Duodenal mucosa (tissue), 2 donors: ENCODE measurements around the gene PLEKHM3.

Experiments
- H3K27ac ChIP-seq: one replicate; pipeline ENCODE4 v1.7.0; 2013; ENCODE audit warnings: low read depth, low read length
- H3K27me3 ChIP-seq, 2 donors: one replicate each; pipeline ENCODE4 v1.7.0; 2013; ENCODE audit warnings: low read length in 2 of 2, control low read depth in 1 of 2; ENCODE audit not compliant: insufficient read depth in 2 of 2, control insufficient read depth in 1 of 2
- H3K36me3 ChIP-seq, 2 donors: one replicate each; pipeline ENCODE4 v1.7.0; 2013; ENCODE audit warnings: low read length in 2 of 2, control low read depth in 1 of 2; ENCODE audit not compliant: insufficient read depth in 2 of 2, control insufficient read depth in 1 of 2
- H3K4me1 ChIP-seq, 2 donors: one replicate each; pipeline ENCODE4 v1.7.0; 2013; ENCODE audit warnings: low read length in 2 of 2, control low read depth in 1 of 2; ENCODE audit not compliant: insufficient read depth in 2 of 2, control insufficient read depth in 1 of 2
- H3K4me3 ChIP-seq, 2 donors: one replicate each; pipeline ENCODE4 v1.7.0; 2013; ENCODE audit warnings: low read length in 2 of 2, low read depth in 1 of 2
- H3K9ac ChIP-seq, 2 donors: one replicate each; pipeline ENCODE4 v1.7.0; 2013; ENCODE audit warnings: low read length in 2 of 2, low read depth in 1 of 2
- H3K9me3 ChIP-seq, 2 donors: one replicate each; pipeline ENCODE4 v1.7.0; 2013; ENCODE audit warnings: low read length in 2 of 2, control low read depth in 1 of 2; ENCODE audit not compliant: control insufficient read depth in 1 of 2

Gene PLEKHM3

GRCh38 chr2:208017721-208018120 lies 7.6 kb downstream of the PLEKHM3 start:
- no peaks in the 10 kb centered on the region for H3K9me3 ChIP-seq
- no peaks in the 10 kb centered on the region for H3K36me3 ChIP-seq
- no peak overlapping the region for H3K27ac ChIP-seq
- no peak overlapping the region for H3K4me3 ChIP-seq
- H3K9ac ChIP-seq: no peak overlapping the region
- peaks cover 7 to 15% of the 10 kb centered on the region in 2 donors for H3K4me1 ChIP-seq
- H3K27me3 ChIP-seq: no peaks in the 10 kb centered on the region

GRCh38 chr2:208015475-208015874 lies 9.9 kb downstream of the PLEKHM3 start:
- H3K9me3 ChIP-seq: no peaks in the 10 kb centered on the region
- no peaks in the 10 kb centered on the region for H3K27me3 ChIP-seq
- H3K4me3 ChIP-seq: no peak overlapping the region
- H3K27ac ChIP-seq: no peak overlapping the region
- H3K9ac ChIP-seq: no peak overlapping the region
- H3K36me3 ChIP-seq: no peaks in the 10 kb centered on the region
- peaks cover 11 to 21% of the 10 kb centered on the region in 2 donors for H3K4me1 ChIP-seq

GRCh38 chr2:208013285-208014178 lies 11.8 kb downstream of the PLEKHM3 start:
- Histone ChIP-seq H3K9ac (no peak overlapping the region), H3K4me1 (peaks cover 11 to 18% of the 10 kb centered on the region in 2 donors), H3K9me3 (no peaks in the 10 kb centered on the region), H3K36me3 (no peaks in the 10 kb centered on the region), H3K27me3 (no peaks in the 10 kb centered on the region), H3K27ac (no peak overlapping the region), H3K4me3 (no peak overlapping the region)

- Histone ChIP-seq H3K36me3 (no peaks in the 10 kb centered on the region), H3K27me3 (no peaks in the 10 kb centered on the region), H3K4me3 (no peak overlapping the region), H3K9me3 (no peaks in the 10 kb centered on the region), H3K9ac (no peak overlapping the region), H3K4me1 (peaks cover 9 to 11% of the 10 kb centered on the region in 2 donors), H3K27ac (no peak overlapping the region)
Observed at GRCh38 chr2:208012449-208012848, 12.9 kb downstream of the PLEKHM3 start.

GRCh38 chr2:208010506-208010905 lies 14.8 kb downstream of the PLEKHM3 start:
- H3K9me3 ChIP-seq: no peaks in the 10 kb centered on the region
- H3K4me3 ChIP-seq: no peak overlapping the region
- no peak overlapping the region for H3K9ac ChIP-seq
- H3K27me3 ChIP-seq: no peaks in the 10 kb centered on the region
- no peak overlapping the region for H3K27ac ChIP-seq
- H3K4me1 ChIP-seq: peaks cover 9 to 11% of the 10 kb centered on the region in 2 donors
- H3K36me3 ChIP-seq: no peaks in the 10 kb centered on the region

GRCh38 chr2:208006833-208007232 lies 18.5 kb downstream of the PLEKHM3 start:
- H3K4me3 ChIP-seq: no peak overlapping the region
- no peak overlapping the region for H3K27ac ChIP-seq
- no peaks in the 10 kb centered on the region for H3K4me1 ChIP-seq
- H3K9me3 ChIP-seq: no peaks in the 10 kb centered on the region
- H3K27me3 ChIP-seq: no peaks in the 10 kb centered on the region
- no peak overlapping the region for H3K9ac ChIP-seq
- no peaks in the 10 kb centered on the region for H3K36me3 ChIP-seq

GRCh38 chr2:208006337-208006736 lies 19.0 kb downstream of the PLEKHM3 start:
- no peak overlapping the region for H3K27ac ChIP-seq
- H3K4me3 ChIP-seq: no peak overlapping the region

GRCh38 chr2:208001924-208002323 lies 23.4 kb downstream of the PLEKHM3 start:
- Histone ChIP-seq H3K4me1 (no peaks in the 10 kb centered on the region), H3K27ac (no peak overlapping the region), H3K27me3 (no peaks in the 10 kb centered on the region), H3K9me3 (no peaks in the 10 kb centered on the region), H3K9ac (no peak overlapping the region), H3K36me3 (peaks cover 8 to 14% of the 10 kb centered on the region in 2 donors), H3K4me3 (no peak overlapping the region)

More at GRCh38 chr2:208006337-208006736, 19.0 kb downstream of the PLEKHM3 start:
- Histone ChIP-seq H3K4me1 (no peaks in the 10 kb centered on the region), H3K9ac (no peak overlapping the region), H3K27me3 (no peaks in the 10 kb centered on the region), H3K36me3 (peaks cover 0 to 2% of the 10 kb centered on the region in 2 donors), H3K9me3 (no peaks in the 10 kb centered on the region)

- H3K27ac ChIP-seq: no peak overlapping the region
- no peak overlapping the region for H3K9ac ChIP-seq
Observed at GRCh38 chr2:208000701-208001395, 24.5 kb downstream of the PLEKHM3 start.

GRCh38 chr2:207996848-207997247 lies 28.5 kb downstream of the PLEKHM3 start:
- H3K27me3 ChIP-seq: no peaks in the 10 kb centered on the region

More at GRCh38 chr2:208000701-208001395, 24.5 kb downstream of the PLEKHM3 start:
- Histone ChIP-seq H3K36me3 (peaks cover 8 to 16% of the 10 kb centered on the region in 2 donors), H3K4me3 (no peak overlapping the region), H3K9me3 (no peaks in the 10 kb centered on the region), H3K4me1 (no peaks in the 10 kb centered on the region), H3K27me3 (no peaks in the 10 kb centered on the region)

More at GRCh38 chr2:207996848-207997247, 28.5 kb downstream of the PLEKHM3 start:
- Histone ChIP-seq H3K27ac (no peak overlapping the region), H3K9ac (no peak overlapping the region), H3K9me3 (no peaks in the 10 kb centered on the region), H3K4me1 (no peaks in the 10 kb centered on the region), H3K36me3 (peaks cover 8 to 17% of the 10 kb centered on the region in 2 donors), H3K4me3 (no peak overlapping the region)
